ENCODE results near the gene UBL4A. TPM values are rescaled to one million over a fixed set of nuclear protein-coding genes. Genes with fewer than 3 reads are reported as not detected.
A peak's percentile ranks its signal among the peaks of the same experiment; 100 is the strongest.

The UBL4A gene
- total RNA-seq, 1 experiment from 2014 or later: 203 TPM

DNA sequence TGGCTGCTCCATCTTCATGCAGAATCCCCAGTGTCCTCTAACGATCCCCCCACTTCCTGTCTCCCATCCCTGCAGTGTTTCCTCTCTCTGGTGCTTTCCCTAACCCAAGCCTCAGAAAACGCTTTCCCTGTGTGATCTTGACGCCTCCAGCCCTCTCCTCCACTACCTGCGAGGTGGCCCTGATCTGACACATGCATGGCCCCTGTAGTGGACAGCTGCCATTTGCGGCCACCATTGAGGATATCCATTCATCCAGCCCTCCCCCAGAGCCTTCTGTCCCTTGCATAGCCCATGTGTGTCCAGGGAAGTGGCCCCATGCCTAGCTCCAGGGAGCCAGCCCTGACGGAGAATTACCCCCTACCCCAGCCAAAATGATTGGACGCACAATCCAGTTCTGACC is 3.1 kb downstream of the UBL4A start:
- no peak for DNase-seq (ENCODE audit: low spot score)

DNA sequence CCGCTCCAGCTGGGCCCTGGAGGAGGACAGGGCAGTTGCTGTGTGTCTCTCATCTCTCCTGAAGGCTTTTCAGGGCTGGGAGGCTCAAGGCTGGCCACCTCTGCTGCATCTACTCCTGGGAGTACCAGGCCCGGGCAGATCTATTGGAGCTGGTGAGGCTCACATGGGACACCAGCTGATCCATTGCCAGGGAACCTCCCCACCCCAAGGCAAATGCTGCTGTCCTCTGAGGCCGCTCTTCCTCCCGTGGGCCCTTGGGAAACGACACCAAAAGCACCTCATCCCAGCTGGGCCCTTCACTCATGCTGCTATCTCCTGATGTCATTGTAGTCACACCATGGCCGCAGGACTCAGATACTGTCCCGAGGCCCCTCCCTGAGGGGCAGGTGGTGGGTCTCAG is 3.6 kb downstream of the UBL4A start:
- DNase-seq (ENCODE audit: low spot score): no peak

DNA sequence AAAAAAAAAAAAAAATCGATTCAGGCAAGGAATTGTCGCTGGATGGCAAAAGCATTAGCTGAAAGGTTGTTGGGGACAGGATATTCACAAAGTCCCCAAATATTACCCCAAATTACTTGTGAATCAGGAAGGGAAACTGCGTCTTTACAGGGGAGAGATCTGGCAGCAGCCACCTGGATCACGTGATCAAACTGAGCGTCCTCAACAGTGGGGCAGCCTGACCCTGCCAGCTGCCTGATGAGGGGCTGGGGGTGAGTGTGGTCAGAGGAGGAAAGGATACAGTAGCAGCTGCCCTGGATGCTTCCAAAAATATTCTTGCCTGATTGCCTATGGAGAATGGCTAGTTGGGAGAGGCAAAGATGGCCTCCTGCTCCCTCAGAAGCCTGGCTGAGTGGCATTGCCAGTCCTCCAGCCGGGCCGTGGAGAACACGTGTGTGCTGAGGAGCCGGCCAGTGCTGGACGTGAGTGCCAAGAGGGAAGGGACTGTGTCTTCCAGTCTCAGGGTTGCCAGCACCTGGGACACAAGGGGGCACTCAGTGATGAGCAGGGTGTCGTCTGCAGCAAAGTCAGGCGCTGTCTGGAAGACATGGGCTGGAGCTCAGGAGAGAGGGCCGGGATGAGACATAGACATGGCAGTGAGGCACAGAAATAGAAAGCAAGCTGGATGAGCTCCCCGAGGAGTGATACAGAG is 4.4 kb downstream of the UBL4A start:
- DNase-seq (ENCODE audit: low spot score): no peak

DNA sequence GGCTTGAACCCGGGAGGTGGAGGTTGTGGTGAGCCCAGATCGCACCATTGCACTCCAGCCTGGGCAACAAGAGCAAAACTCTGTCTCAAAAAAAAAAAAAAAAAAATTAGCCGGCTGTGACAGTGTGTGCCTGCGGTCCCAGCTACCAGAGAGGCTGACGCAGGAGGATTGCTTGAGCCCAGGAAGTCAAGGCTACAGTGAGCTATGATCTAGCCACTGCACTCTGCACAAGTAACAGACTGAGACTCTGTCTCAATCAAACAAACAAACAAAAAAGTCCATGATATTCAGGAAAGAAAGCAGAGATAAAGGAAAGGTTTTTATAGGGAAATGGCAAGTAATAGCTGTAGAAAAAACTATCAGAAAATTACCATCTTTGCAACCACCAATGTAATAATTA is 5.2 kb downstream of the UBL4A start:
- DNase-seq (ENCODE audit: low spot score): no peak

DNA sequence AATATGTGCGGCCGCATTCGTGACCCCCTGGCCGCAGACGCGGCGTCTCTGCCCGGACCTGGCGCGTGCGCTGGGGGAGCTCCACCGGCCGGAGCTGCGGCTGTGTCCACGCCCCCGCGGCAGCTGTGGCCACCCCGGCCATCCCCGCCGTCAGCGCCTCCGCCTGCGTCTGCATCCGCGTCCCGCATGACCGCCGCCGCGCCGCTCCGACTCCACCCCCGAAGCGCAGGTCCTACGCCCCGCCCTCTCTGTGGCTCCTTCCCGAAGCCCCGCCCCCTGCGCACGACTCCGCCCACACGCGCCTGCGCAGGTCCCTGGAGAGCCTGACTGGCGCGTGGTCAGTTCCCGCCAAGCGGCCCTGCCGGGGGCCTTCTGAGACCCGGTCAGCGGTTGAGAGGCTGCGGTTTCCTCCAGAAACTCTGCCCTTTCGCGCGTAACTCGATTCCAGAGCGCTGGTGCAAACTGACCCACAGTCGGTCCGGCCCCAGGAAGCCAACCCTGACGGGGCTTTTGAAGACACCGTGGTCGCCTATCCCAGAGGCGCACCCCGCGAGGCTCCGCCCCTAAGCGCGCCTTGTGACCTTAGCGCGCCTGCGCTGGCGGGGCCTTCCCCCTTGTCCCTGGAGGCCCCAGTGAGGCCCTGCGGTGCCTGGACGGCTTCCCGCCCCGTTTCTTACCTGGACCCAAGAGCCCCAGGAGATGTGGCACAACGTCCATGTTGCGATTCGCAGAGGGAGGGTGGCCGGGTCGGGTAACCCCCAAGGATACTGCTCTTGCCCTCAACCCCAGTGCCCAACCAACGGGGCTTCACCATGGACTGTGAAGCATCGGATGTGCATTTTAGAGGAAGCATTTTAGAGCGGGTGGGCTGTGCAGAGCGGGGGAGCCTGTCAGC is 7.4 kb downstream of the UBL4A start, which contains the start of gene LAGE3:
Gene LAGE3 (minus strand): TSS at position 554 of the 895 bp plus-strand sequence. CDS start 366 bp downstream, at position 188.
- peak; percentile 93 for DNase-seq (ENCODE audit: low spot score)

DNA sequence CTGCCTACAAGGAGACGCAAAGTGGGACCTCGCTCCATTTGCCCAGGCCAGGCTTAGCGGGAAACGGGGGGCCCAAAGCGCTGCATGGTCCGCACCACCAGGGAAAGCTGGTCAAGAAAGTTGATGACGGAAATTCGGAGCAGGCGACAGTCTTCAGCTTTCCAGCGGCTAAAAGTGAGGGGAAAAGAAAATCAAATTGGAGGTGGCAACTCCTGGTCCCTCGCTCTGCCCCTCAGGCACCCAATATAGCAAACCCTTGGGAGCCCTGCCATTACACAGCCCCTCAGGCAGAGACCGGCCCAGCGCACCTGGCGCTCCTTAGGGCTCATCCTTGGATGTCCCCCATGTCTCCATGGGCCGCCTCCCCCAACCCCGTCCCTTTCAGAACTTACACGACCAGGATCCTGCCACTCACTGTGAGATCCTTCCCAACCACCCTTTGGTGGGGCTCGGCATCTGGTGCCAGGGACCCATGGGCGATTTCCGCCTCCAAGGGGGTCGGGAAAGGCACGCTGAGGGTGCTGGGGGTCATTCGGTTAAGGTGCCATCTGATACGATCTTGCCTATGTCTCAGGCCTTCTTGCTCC is 8.4 kb downstream of the UBL4A start:
- DNase-seq (ENCODE audit: low spot score): no peak

DNA sequence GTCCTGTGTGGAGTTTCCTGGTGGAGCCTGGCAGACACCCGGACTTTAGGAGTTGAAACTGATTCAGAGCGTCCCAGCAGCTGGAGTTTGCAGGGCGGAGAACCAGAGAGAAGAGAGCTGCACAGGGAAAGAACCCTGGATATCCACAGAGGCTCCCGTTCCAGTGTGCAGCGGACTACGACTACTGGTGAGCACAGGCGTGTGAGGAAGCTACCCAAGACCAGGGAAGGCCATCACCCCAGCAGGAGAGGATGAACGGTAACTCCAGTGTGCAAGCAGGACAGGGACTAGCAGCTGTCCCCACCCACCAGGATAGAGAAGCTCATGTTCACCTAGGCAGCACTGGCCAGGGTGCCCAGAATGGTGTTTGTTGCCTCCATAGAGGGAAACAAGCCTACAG is 9.6 kb downstream of the UBL4A start:
- no peak for DNase-seq (ENCODE audit: low spot score)

DNA sequence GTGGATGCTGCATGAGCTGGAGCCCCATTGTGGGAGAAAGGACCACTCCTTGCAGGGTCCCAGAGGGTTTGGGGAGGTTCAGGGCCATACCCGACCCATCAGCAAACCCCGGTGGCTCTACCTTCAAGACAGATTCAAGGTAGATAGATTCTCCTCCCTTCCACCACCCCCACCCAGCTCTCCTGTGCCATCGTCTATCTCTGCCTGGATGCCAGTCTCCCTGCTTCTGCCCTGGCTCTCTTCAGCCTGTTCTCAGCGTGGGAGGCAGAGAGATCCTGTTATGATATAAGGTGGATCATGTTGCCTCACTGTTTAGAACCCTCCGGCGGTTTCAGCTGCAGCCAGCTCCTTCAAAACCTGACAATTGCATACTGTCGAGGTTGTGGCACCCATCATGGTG is 12.7 kb downstream of the UBL4A start:
- no peak for DNase-seq (ENCODE audit: low spot score)

DNA sequence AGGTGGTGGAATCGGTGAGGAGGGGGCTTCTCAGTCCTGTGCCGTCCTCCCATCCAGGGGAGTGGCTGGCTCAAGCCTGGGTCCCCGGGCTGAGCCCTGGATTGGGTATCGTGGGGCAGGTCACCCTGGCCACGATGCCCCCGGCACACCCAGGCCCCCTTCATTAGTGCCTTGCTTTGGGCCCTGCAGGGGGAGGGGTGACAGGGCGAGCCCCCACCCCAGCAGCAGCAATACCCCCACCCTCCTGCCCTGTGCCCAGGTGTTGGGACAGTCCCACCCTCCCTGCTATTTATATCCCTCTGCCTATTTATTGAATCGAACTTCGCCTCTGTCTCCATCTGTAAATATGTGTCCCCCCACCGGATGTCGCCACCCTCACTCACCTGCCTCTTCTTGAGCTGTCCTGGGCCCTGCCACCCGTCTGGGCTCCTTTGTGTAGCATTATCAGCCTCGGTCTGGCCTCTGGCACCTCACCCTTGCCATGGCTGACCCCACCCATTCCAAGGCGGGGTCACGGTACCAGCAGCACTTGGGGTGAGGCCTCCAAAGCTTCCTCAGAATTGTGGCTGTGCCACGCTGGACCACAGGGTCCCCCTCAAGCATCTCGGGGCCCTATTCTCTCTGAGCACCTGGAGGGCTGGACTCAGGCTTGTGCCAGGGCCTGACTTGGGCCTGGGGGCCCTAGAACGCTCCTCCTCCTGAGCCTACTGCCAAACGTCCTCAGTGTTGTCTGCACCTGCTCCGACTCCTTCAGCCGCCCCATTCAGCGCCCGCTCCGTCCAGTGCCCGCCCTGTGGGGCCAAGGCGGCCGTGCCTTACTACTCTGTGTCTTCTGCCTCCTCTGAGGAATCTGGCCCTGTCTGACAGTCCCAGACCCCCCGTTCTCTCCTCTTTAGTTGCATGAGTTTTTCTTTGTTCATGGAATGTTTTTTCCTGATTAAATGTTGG is 13.5 kb downstream of the UBL4A start:
- DNase-seq (ENCODE audit: low spot score): no peak

DNA sequence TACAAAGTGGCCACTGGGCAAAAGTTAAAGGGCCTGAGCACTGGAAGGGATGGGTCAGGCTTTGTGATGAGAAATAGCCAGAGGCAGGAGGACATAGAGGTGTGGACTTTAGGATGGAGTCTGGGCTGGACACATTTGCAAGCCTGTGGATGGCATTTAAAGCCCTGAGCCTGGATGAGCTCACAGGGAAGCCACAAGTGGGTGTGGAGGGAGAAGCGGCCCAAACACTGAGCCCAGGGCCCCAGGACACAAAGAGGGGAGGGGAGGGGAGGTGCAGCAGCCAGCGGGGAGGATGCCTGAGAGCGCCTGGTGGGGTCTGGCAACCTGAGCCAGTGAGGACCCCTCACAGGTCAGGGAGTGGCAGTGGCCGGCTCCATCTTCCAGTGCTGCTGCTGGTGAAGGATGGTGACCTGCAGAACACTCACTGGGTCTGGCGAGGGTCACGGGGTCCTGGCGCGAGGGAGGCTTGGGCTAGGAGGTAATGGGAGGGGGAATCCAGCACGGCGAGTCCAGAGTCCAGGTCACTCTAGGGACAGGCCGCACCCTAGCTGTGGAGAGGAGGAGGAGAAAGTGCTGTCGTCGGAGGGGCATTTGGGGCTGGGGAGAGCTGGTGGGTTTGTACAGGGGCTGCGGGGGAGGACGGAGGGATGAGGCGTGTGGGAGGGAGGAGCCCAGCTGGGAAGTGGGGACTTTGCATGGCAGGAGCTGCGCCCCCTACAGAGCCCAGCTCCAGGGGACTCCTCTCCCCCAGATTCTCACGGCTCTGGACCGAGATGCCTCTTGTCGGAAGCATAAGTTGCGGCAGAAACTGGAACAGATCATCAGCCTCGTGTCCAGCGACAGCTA is 14.4 kb downstream of the UBL4A start:
- DNase-seq (ENCODE audit: low spot score): no peak

DNA sequence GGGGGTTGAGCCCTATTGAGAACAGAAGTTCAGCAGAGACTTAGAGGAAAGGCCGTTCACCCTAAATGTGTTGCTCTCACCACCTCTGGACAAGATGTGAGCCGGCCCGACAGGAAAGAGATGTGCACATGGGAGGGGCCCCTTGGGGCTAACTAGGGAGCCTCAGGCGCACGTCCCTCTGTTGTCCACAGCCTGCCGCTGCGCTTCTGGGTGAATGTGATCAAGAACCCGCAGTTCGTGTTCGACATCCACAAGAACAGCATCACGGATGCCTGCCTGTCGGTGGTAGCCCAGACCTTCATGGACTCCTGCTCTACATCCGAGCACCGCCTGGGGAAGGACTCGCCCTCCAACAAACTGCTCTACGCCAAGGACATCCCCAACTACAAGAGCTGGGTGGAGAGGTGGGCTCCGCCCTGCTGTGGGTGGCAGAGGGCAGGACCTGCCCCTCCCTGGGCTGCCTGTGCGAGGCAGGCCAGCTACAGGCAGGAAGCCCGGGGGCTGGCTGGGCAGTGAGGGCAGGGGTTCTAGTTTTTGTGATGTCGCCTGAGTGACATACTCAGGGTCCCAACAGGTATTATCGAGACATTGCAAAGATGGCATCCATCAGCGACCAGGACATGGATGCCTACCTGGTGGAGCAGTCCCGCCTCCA is 15.4 kb downstream of the UBL4A start:
- no peak for DNase-seq (ENCODE audit: low spot score)

DNA sequence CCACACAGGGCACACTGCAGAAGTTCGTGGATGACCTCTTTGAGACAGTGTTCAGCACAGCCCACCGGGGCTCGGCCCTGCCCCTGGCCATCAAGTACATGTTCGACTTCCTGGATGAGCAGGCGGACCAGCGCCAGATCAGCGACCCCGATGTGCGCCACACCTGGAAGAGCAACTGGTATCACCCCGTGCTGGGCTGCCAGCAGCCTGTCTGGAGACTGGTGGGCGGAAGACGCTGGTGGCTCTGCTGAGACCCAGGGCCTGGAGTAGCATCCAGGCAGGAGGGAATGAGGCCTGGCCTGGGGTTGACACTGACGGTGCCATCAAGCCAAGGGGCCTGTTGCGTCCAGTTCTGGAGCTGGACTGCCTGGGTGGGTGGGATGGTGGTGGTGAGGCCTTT is 16.0 kb downstream of the UBL4A start:
- DNase-seq (ENCODE audit: low spot score): no peak

DNA sequence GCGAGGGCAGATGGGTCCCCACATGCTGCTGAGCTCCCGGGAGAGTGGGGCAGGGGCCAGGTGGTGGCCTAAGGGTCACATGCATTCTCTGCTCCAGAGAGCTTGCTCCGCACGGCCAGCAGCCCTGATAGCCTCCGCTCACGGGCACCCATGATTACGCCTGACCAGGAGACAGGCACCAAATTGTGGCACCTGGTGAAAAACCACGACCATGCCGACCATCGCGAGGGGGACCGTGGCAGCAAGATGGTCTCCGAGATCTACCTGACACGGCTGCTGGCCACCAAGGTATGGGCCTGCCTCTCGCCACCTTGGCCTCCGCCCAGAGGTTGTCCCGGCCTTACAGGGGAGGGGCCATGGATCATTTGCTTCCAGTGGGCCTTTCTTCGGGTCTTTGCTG is 16.5 kb downstream of the UBL4A start:
- DNase-seq (ENCODE audit: low spot score): no peak

DNA sequence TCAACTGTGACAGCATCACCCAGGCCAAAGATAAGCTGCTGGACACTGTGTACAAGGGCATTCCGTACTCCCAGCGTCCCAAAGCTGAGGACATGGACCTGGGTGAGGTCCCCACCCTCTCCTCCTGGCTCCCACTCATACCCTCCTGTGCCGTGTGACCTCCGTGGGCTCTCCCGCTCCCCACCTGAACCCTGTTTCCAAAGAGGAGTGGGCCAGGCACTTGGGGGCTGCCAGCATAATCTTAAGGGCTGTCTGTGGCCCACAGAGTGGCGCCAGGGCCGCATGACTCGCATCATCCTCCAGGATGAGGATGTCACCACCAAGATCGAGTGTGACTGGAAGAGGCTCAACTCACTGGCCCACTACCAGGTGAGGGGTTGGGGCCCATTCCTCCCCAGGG is 17.3 kb downstream of the UBL4A start:
- DNase-seq (ENCODE audit: low spot score): no peak

DNA sequence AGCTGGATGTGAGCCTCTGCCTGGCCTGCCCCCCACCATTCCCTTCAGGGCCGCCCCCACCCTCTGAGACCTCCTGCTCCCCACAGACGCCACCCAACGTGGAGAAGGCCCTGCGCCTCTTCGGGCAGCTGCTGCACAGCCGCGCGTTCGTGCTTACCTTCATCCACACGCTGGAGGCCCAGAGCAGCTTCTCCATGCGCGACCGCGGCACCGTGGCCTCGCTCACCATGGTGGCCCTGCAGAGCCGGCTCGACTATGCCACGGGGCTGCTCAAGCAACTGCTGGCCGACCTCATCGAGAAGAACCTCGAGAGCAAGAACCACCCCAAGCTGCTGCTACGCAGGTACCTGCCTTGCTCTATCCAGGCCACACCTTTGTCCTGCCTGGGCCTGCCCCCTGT is 18.2 kb downstream of the UBL4A start:
- DNase-seq (ENCODE audit: low spot score): no peak

DNA sequence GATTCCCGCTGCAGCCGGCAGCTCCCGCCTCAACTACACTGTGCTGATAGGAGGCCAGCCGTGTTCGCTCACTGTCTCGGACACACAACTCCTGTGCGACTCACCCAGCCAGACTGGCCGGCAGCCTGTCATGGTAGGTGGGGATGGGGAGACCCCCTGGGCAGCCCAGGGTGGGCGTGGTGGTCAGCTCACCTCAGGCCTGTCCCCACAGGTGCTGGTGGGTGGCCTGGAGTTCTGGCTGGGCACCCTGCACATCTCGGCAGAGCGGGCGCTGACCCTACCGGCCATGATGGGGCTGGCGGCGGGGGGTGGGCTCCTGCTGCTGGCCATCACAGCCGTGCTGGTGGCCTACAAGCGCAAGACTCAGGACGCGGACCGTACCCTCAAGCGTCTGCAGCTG is 18.9 kb downstream of the UBL4A start:
- DNase-seq (ENCODE audit: low spot score): no peak

DNA sequence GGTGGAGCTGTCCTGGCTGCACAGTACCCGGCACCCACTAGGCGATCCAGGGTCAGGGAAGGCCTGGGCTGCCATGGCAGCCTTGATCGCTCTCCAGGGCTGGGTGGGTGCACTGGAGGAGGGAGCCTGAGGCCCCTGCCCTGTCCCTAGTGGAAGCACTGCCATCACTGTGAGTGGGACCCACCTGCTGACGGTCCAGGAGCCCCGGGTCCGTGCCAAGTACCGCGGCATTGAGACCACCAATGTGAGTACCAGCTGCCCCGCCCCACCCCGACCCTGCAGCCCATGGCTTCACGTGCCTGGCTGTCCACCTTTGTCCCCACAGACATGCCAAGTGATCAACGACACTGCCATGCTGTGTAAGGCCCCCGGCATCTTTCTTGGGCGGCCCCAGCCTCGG is 19.5 kb downstream of the UBL4A start:
- DNase-seq (ENCODE audit: low spot score): no peak

DNA sequence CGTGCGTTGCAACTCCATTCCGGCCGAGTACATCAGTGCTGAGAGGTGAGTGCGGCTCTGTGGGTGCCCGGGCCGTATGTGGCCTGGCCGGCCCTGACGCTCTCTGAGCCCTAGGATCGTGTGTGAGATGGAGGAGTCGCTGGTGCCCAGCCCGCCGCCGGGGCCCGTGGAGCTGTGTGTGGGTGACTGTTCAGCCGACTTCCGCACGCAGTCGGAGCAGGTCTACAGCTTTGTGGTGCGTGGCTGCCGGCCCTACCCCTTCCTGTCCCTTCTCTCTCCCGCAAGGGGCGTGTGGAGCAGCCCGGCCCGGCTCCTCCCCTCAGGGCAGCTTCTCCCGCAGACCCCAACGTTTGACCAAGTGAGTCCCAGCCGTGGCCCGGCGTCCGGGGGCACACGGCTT is 20.4 kb downstream of the UBL4A start:
- DNase-seq (ENCODE audit: low spot score): no peak

DNA sequence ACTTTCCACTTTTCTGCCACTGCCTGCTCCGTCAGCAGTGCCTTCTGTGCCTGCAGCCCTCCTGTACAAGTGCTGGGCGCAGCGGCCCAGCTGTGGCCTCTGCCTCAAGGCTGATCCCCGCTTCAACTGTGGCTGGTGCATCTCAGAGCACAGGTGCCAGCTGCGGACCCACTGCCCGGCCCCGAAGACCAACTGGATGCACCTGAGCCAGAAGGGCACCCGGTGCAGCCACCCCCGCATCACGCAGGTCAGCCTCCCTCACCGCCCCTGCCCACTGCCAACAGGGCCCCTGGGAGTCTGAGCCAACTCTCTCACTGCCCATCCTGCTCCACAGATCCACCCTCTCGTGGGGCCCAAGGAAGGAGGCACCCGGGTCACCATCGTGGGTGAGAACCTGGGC is 20.8 kb downstream of the UBL4A start:
- DNase-seq (ENCODE audit: low spot score): no peak

DNA sequence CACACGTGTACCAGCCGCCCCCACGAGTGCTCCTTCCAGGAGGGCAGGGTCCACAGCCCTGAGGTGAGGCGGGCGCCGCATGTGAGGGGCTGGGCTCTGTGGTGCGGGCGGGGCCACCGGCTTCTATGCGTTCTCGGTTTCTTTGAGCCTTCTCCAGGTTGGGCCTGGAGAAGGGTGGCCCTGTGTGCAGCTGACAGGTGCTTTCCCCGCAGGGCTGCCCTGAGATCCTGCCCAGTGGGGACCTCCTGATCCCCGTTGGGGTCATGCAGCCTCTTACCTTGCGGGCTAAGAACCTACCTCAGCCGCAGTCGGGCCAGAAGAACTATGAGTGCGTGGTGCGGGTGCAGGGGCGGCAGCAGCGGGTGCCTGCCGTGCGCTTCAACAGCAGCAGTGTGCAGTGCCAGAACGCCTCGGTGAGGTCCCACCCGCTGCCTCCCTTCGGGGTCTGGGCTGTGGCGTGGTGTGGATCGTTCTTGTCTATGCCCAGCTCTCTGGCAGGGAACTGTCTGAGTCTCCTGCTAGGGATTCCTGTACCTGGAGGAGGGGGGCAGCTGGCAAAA is 21.5 kb downstream of the UBL4A start:
- no peak for DNase-seq (ENCODE audit: low spot score)

Data from HT-29 (cell line).